H1 (cell line): ENCODE measurements around the gene GANC.

Source experiments
- CTCF ChIP-seq, 3 experiments: IDR thresholded peaks; 1 replicate in 2 of 3; 2 replicates in 1 of 3; pipeline versions ENCODE4 v1.5.1 to v1.6.1; 2011; ENCODE audit warnings: low read length in 3 of 3, mild to moderate bottlenecking in 3 of 3, inconsistent platforms in 2 of 3, low read depth in 1 of 3, moderate library complexity in 1 of 3; ENCODE audit not compliant: insufficient read depth in 1 of 3; ENCODE audit errors: control extremely low read depth in 1 of 3
- EZH2 ChIP-seq: fragments of 200-600 bp; sonication (generic); IDR thresholded peaks from 2 replicates; pipeline ENCODE4 v1.7.1; 2012; ENCODE audit warnings: low read depth, mild to moderate bottlenecking, moderate library complexity, low read length, inconsistent platforms; ENCODE audit not compliant: severe bottlenecking
- POLR2A ChIP-seq, 2 experiments: IDR thresholded peaks; 1 replicate in 1 of 2; 2 replicates in 1 of 2; pipeline ENCODE4 v1.6.1; 2011; ENCODE audit warnings: low read depth in 2 of 2, low read length in 2 of 2, mild to moderate bottlenecking in 2 of 2; ENCODE audit errors: control extremely low read depth in 1 of 2
- ZNF274 ChIP-seq: IDR thresholded peaks from 2 replicates; pipeline ENCODE4 v1.7.0; 2012; ENCODE audit warnings: low read length, borderline replicate concordance; ENCODE audit errors: extremely low read depth

- TF ChIP-seq CTCF (IDR thresholded peaks at IDR 0.05; ENCODE audit: control extremely low read depth in 1 of 3, insufficient read depth in 1 of 3, low read depth in 1 of 3, low read length in 3 of 3) = no peak
- no peak for TF ChIP-seq ZNF274
- TF ChIP-seq POLR2A (IDR thresholded peaks at IDR 0.05; ENCODE audit: control extremely low read depth in 1 of 2, low read depth in 2 of 2, low read length in 2 of 2) = no peak
- no peak for TF ChIP-seq EZH2
Observed at GRCh38 chr15:42402455-42403205, 129.6 kb downstream of the GANC start.
